ENCODE data around the gene KRTAP12-4. TPM values are rescaled to one million over a fixed set of nuclear protein-coding genes. Genes with fewer than 3 reads are reported as not detected.

The KRTAP12-4 gene
- total RNA-seq, 1 experiment from 2014 or later, result not detected

- in situ Hi-C loops (cut with HindIII; ENCODE audit: low pct_unique_long_range_greater_than_20kb, low sequenced_read_pairs) (no loop called here), intact Hi-C loops (cut with micrococcal nuclease; ENCODE audit: unreplicated experiment) (no loop called here)
- H3K4me3 ChIP-seq (ENCODE audit: low read depth in 2 of 2, low read length in 2 of 2), result no peak overlapping the region
- no peak for TF ChIP-seq SIN3A (IDR thresholded peaks at IDR 0.05; ENCODE audit: borderline replicate concordance, insufficient read depth, low read depth, low read length)
- no peak for TF ChIP-seq TCF7L2 (IDR thresholded peaks at IDR 0.05; ENCODE audit: low read depth, low read length)
- TF ChIP-seq, protein P1, sequence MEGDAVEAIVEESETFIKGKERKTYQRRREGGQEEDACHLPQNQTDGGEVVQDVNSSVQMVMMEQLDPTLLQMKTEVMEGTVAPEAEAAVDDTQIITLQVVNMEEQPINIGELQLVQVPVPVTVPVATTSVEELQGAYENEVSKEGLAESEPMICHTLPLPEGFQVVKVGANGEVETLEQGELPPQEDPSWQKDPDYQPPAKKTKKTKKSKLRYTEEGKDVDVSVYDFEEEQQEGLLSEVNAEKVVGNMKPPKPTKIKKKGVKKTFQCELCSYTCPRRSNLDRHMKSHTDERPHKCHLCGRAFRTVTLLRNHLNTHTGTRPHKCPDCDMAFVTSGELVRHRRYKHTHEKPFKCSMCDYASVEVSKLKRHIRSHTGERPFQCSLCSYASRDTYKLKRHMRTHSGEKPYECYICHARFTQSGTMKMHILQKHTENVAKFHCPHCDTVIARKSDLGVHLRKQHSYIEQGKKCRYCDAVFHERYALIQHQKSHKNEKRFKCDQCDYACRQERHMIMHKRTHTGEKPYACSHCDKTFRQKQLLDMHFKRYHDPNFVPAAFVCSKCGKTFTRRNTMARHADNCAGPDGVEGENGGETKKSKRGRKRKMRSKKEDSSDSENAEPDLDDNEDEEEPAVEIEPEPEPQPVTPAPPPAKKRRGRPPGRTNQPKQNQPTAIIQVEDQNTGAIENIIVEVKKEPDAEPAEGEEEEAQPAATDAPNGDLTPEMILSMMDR (IDR thresholded peaks at IDR 0.05), result no peak
- TF ChIP-seq, protein P2, sequence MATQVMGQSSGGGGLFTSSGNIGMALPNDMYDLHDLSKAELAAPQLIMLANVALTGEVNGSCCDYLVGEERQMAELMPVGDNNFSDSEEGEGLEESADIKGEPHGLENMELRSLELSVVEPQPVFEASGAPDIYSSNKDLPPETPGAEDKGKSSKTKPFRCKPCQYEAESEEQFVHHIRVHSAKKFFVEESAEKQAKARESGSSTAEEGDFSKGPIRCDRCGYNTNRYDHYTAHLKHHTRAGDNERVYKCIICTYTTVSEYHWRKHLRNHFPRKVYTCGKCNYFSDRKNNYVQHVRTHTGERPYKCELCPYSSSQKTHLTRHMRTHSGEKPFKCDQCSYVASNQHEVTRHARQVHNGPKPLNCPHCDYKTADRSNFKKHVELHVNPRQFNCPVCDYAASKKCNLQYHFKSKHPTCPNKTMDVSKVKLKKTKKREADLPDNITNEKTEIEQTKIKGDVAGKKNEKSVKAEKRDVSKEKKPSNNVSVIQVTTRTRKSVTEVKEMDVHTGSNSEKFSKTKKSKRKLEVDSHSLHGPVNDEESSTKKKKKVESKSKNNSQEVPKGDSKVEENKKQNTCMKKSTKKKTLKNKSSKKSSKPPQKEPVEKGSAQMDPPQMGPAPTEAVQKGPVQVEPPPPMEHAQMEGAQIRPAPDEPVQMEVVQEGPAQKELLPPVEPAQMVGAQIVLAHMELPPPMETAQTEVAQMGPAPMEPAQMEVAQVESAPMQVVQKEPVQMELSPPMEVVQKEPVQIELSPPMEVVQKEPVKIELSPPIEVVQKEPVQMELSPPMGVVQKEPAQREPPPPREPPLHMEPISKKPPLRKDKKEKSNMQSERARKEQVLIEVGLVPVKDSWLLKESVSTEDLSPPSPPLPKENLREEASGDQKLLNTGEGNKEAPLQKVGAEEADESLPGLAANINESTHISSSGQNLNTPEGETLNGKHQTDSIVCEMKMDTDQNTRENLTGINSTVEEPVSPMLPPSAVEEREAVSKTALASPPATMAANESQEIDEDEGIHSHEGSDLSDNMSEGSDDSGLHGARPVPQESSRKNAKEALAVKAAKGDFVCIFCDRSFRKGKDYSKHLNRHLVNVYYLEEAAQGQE (IDR thresholded peaks at IDR 0.05; ENCODE audit: insufficient read depth in 1 of 2, low read depth in 2 of 2, low read length in 1 of 2), result no peak
- no peak for TF ChIP-seq POLR2AphosphoS5 (IDR thresholded peaks at IDR 0.05; ENCODE audit: low read depth, low read length)
- no peaks in the 10 kb centered on the region for H3K27me3 ChIP-seq (ENCODE audit: control insufficient read depth, insufficient read depth, low read length)
- no peaks in the 10 kb centered on the region for H3K4me1 ChIP-seq (ENCODE audit: control insufficient read depth, insufficient read depth, low read length)
- POLR2A ChIA-PET, result no interaction called here
- no TSS peak for BruUV-seq (replicated peaks)
- ATAC-seq (no peak), DNase-seq (ENCODE audit: low read depth, low spot score) (no peak)
- CTCF ChIA-PET, result no interaction called here
- peaks cover 7% of the 10 kb centered on the region; the same call in 1 of the 2 replicates for H3K9me3 ChIP-seq (ENCODE audit: control insufficient read depth, insufficient read depth, low read depth, low read length)
- H3K27ac ChIP-seq (ENCODE audit: low read length), result no peak overlapping the region
- no peaks in the 10 kb centered on the region for H3K36me3 ChIP-seq (ENCODE audit: control insufficient read depth, insufficient read depth, low read length)
Measured at GRCh38 chr21:44625756-44626155, 28.7 kb downstream of the KRTAP12-4 start.

DNA sequence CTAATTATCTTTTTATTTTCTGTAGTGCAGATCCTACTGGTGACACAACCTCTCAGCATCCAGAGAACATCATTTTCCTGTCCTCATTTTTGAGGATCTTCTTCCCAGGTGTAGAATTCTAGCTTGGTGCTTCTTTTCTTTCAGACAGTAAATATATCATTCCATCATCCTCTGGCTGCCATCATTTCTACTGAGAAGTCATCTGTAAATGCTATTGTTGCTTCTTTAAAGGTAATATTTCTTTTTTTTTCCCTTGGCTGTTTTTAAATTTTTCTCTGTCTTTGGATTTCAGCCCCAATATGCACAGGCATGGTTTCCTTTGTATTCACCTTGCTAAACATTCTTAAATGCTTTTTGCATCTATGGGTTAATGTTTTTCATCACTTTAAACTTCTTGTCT lies 30.9 kb downstream of the KRTAP12-4 start:
- ChIA-PET CTCF (no interaction called here), POLR2A (no interaction called here)
- H3K4me3 ChIP-seq (ENCODE audit: low read depth in 2 of 2, low read length in 2 of 2), result no peak overlapping the region
- no peak overlapping the region for H3K27ac ChIP-seq (ENCODE audit: low read length)
- no peaks in the 10 kb centered on the region for H3K4me1 ChIP-seq (ENCODE audit: control insufficient read depth, insufficient read depth, low read length)
- peaks cover 7% of the 10 kb centered on the region; the same call in 1 of the 2 replicates for H3K9me3 ChIP-seq (ENCODE audit: control insufficient read depth, insufficient read depth, low read depth, low read length)
- intact Hi-C loops (cut with micrococcal nuclease; ENCODE audit: unreplicated experiment) (no loop called here), in situ Hi-C loops (cut with HindIII; ENCODE audit: low pct_unique_long_range_greater_than_20kb, low sequenced_read_pairs) (no loop called here)
- H3K27me3 ChIP-seq (ENCODE audit: control insufficient read depth, insufficient read depth, low read length), result no peaks in the 10 kb centered on the region
- TF ChIP-seq POLR2AphosphoS5 (IDR thresholded peaks at IDR 0.05; ENCODE audit: low read depth, low read length) (no peak), TCF7L2 (IDR thresholded peaks at IDR 0.05; ENCODE audit: low read depth, low read length) (no peak), SIN3A (IDR thresholded peaks at IDR 0.05; ENCODE audit: borderline replicate concordance, insufficient read depth, low read depth, low read length) (no peak)
- TF ChIP-seq, protein P1 (IDR thresholded peaks at IDR 0.05), result no peak
- TF ChIP-seq, protein P2 (IDR thresholded peaks at IDR 0.05; ENCODE audit: insufficient read depth in 1 of 2, low read depth in 2 of 2, low read length in 1 of 2), result no peak
- ATAC-seq (no peak), DNase-seq (ENCODE audit: low read depth, low spot score) (no peak)
- no TSS peak for BruUV-seq (replicated peaks)
- no peaks in the 10 kb centered on the region for H3K36me3 ChIP-seq (ENCODE audit: control insufficient read depth, insufficient read depth, low read length)
